Subcutaneous abdominal adipose tissue (tissue), 5 donors: ENCODE measurements around the gene ARHGEF33.

ENCODE experiments used
- H3K27ac ChIP-seq: one replicate; pipeline ENCODE4 v1.7.0; 2013; ENCODE audit warnings: low read depth, mild to moderate bottlenecking, inconsistent platforms, low read length, moderate library complexity
- H3K27me3 ChIP-seq, 5 donors: one replicate each; pipeline ENCODE4 v1.7.0; 2013; ENCODE audit warnings: low read length in 5 of 5, inconsistent platforms in 1 of 5; ENCODE audit not compliant: control insufficient read depth in 5 of 5, insufficient read depth in 4 of 5
- H3K36me3 ChIP-seq, 5 donors: one replicate each; pipeline ENCODE4 v1.7.0; 2013; ENCODE audit warnings: low read length in 5 of 5; ENCODE audit not compliant: control insufficient read depth in 5 of 5, insufficient read depth in 5 of 5
- H3K4me1 ChIP-seq, 5 donors: one replicate each; pipeline ENCODE4 v1.7.0; 2013; ENCODE audit warnings: low read length in 5 of 5, mild to moderate bottlenecking in 3 of 5, moderate library complexity in 1 of 5; ENCODE audit not compliant: control insufficient read depth in 5 of 5, insufficient read depth in 5 of 5
- H3K4me3 ChIP-seq, 5 donors: one replicate each; pipeline ENCODE4 v1.7.0; 2013; ENCODE audit warnings: low read length in 5 of 5, low read depth in 1 of 5
- H3K9ac ChIP-seq, 5 donors: one replicate each; pipeline ENCODE4 v1.7.0; 2013; ENCODE audit warnings: low read length in 5 of 5, mild to moderate bottlenecking in 4 of 5, moderate library complexity in 3 of 5
- H3K9me3 ChIP-seq, 5 donors: one replicate each; pipeline ENCODE4 v1.7.0; 2013; ENCODE audit warnings: low read length in 5 of 5; ENCODE audit not compliant: control insufficient read depth in 5 of 5
- donor health status: healthy.
- donor health status: healthy.
- donor health status: healthy.
- donor health status: healthy.
- donor health status: healthy.

The ARHGEF33 gene

GRCh38 chr2:38875576-38876367 is 13.9 kb upstream of the ARHGEF33 start, which contains the start of the genes DHX57 and MORN2:
Gene DHX57, minus strand, starts transcription at chr2:38875934. Its CDS starts 7,529 bp downstream, at chr2:38868405.
Gene MORN2, plus strand, starts transcription at chr2:38875976.
- Histone ChIP-seq H3K4me1 (peaks cover 5 to 22% (median 16%) of the 10 kb centered on the region in 5 donors), H3K4me3 (peak within 1 kb of the TSS; percentile 96 to 100 (median 99)), H3K36me3 (peaks cover 0 to 6% (median 4%) of the 10 kb centered on the region in 5 donors), H3K27ac (peak within 1 kb of the TSS; percentile 51), H3K9me3 (peaks cover 0 to 6% (median 5%) of the 10 kb centered on the region in 5 donors), H3K27me3 (no peaks in the 10 kb centered on the region), H3K9ac (peak within 1 kb of the TSS; percentile 74 to 86 (median 77))

GRCh38 chr2:38876407-38876806 is 13.3 kb upstream of the ARHGEF33 start:
- H3K9ac ChIP-seq: peak overlapping the region; percentile 69 to 86 (median 77)
- no peaks in the 10 kb centered on the region for H3K27me3 ChIP-seq
- H3K27ac ChIP-seq: peak overlapping the region; percentile 51
- peak overlapping the region; percentile 96 to 100 (median 99) for H3K4me3 ChIP-seq
- peaks cover 5 to 22% (median 16%) of the 10 kb centered on the region in 5 donors for H3K4me1 ChIP-seq
- peaks cover 0 to 6% (median 3%) of the 10 kb centered on the region in 5 donors for H3K9me3 ChIP-seq
- peaks cover 0 to 9% (median 4%) of the 10 kb centered on the region in 5 donors for H3K36me3 ChIP-seq

- Histone ChIP-seq H3K27ac (no peak overlapping the region), H3K4me3 (no peak overlapping the region), H3K9ac (no peak overlapping the region), H3K27me3 (no peaks in the 10 kb centered on the region), H3K4me1 (no peaks in the 10 kb centered on the region), H3K9me3 (peaks cover 0 to 4% (median 0%) of the 10 kb centered on the region in 5 donors), H3K36me3 (peaks cover 0 to 6% (median 2%) of the 10 kb centered on the region in 5 donors)
These were observed 3.6 kb upstream of the ARHGEF33 start for GRCh38 chr2:38886063-38886462.

GRCh38 chr2:38887347-38887746 is 2.3 kb upstream of the ARHGEF33 start:
- H3K27ac ChIP-seq: no peak overlapping the region
- H3K9ac ChIP-seq: no peak overlapping the region

GRCh38 chr2:38887902-38888554 is 1.6 kb upstream of the ARHGEF33 start:
- Histone ChIP-seq H3K36me3 (no peaks in the 10 kb centered on the region), H3K9me3 (peaks cover 0 to 4% (median 0%) of the 10 kb centered on the region in 5 donors), H3K9ac (no peak overlapping the region), H3K4me3 (no peak overlapping the region), H3K27me3 (no peaks in the 10 kb centered on the region), H3K4me1 (no peaks in the 10 kb centered on the region), H3K27ac (no peak overlapping the region)

More at GRCh38 chr2:38887347-38887746, 2.3 kb upstream of the ARHGEF33 start:
- peaks cover 0 to 3% (median 0%) of the 10 kb centered on the region in 5 donors for H3K36me3 ChIP-seq
- H3K27me3 ChIP-seq: no peaks in the 10 kb centered on the region
- H3K4me3 ChIP-seq: no peak overlapping the region
- no peaks in the 10 kb centered on the region for H3K4me1 ChIP-seq
- peaks cover 0 to 4% (median 0%) of the 10 kb centered on the region in 5 donors for H3K9me3 ChIP-seq

- Histone ChIP-seq H3K27ac (no peak overlapping the region), H3K27me3 (no peaks in the 10 kb centered on the region), H3K9ac (no peak overlapping the region), H3K4me1 (no peaks in the 10 kb centered on the region), H3K9me3 (peaks cover 0 to 4% (median 0%) of the 10 kb centered on the region in 5 donors), H3K36me3 (no peaks in the 10 kb centered on the region), H3K4me3 (no peak overlapping the region)
These were observed 630 bp upstream of the ARHGEF33 start for GRCh38 chr2:38889045-38889444.

GRCh38 chr2:38892819-38893218 is 3.1 kb downstream of the ARHGEF33 start:
- Histone ChIP-seq H3K36me3 (no peaks in the 10 kb centered on the region), H3K27ac (no peak overlapping the region)

GRCh38 chr2:38898256-38898655 is 8.6 kb downstream of the ARHGEF33 start:
- Histone ChIP-seq H3K4me3 (no peak overlapping the region), H3K36me3 (no peaks in the 10 kb centered on the region), H3K27me3 (no peaks in the 10 kb centered on the region), H3K4me1 (no peaks in the 10 kb centered on the region), H3K27ac (no peak overlapping the region), H3K9me3 (no peaks in the 10 kb centered on the region), H3K9ac (no peak overlapping the region)

More at GRCh38 chr2:38892819-38893218, 3.1 kb downstream of the ARHGEF33 start:
- Histone ChIP-seq H3K9ac (no peak overlapping the region), H3K4me3 (no peak overlapping the region), H3K27me3 (no peaks in the 10 kb centered on the region), H3K4me1 (no peaks in the 10 kb centered on the region), H3K9me3 (peaks cover 0 to 4% (median 0%) of the 10 kb centered on the region in 5 donors)

GRCh38 chr2:38900726-38901125 is 11.1 kb downstream of the ARHGEF33 start:
- Histone ChIP-seq H3K9ac (no peak overlapping the region), H3K27ac (no peak overlapping the region), H3K4me1 (no peaks in the 10 kb centered on the region), H3K36me3 (no peaks in the 10 kb centered on the region), H3K9me3 (no peaks in the 10 kb centered on the region), H3K27me3 (no peaks in the 10 kb centered on the region), H3K4me3 (no peak overlapping the region)

GRCh38 chr2:38905251-38905650 is 15.6 kb downstream of the ARHGEF33 start:
- Histone ChIP-seq H3K9ac (no peak overlapping the region), H3K4me1 (no peaks in the 10 kb centered on the region), H3K4me3 (no peak overlapping the region)

More at GRCh38 chr2:38905251-38905650, 15.6 kb downstream of the ARHGEF33 start:
- Histone ChIP-seq H3K9me3 (no peaks in the 10 kb centered on the region), H3K27ac (no peak overlapping the region), H3K36me3 (no peaks in the 10 kb centered on the region), H3K27me3 (no peaks in the 10 kb centered on the region)
